GM19455 (cell line): Measurements from ENCODE around the gene NUP107.
A peak's percentile ranks its signal among the peaks of the same experiment; 100 is the strongest.

ENCODE experiments used
- ATAC-seq: cut with Tn5 transposase; IDR thresholded peaks from one replicate; pipeline ENCODE4 v1.9.1; 2021; ENCODE audit not compliant: unreplicated experiment

NUP107 gene

DNA sequence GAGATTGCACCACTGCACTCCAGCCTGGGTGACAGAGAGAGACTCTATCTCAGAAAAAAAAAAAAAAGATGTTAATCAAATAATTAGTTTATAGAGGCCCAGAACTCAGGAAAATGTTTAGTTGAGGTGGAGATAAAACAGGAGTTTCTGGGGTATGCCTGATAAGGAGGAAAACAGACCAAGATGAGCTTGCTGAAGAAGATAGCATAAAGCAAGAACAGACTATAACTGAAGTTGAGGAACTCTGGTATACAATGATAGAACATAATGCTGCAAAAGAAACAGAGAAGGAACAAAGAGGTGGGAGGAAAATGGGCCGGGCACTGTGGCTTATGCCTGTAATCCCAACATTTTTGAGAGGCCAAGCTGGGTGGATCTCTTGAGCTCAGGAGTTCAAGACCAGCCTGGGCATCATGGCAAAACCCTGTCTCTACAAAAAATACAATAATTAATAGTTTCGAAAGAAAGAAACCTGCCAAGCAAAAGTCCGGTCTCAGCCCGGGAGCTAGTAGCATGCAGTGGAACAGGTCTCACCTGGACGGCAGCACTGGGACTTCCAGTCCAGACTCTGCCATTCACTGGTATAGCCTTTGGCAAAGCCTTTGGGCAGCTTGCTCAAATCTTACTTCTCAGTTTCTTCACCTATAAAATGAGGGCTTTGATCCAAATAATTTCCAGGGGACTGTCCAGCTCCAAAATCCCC, 84.6 kb downstream of the NUP107 start:
- no peak for ATAC-seq

GRCh38 chr12:68772714-68773113, 85.9 kb downstream of the NUP107 start:
- no peak for ATAC-seq

DNA sequence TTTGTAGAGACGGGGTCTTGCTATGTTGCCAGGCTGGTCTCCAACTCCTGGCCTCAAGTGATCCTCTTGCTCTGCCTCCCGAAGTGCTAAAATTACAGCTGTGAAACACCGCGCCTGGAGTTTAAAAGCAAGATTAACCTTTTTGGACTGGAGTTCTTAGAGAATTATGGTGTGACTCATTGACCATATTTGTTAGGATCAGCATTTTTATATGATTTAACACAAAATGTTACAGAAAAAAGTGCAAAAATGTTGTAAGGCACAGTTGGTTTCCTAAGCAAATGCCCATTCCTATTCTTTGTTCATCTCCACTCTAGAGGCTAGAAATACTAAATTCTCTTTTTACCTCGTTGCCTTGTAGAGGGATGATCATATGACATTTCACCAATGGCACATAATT, 86.8 kb downstream of the NUP107 start:
- ATAC-seq, result no peak

DNA sequence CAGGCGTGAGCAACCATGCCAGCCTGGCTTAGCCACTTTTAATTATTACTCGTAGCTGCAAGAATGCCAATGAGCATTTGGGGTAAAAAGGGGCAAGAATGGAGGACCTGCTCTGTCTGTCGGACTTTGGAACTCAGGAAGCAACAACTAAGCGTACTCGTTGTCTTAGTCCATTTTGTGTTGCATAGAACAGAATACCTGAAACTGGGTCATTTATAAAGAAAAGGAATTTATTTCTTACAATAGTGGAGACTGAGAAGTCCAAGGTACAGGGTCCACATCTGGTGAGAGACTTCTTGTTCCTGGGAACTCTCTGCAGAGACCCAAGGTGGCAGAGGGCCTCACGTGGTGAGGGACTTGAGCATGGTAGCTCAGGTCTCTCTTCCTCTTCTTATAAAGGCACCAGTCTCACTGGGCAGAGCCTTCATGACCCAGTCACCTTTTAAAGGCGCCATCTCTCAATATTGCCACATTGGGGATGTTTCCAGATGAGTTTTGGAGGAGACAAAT, 88.4 kb downstream of the NUP107 start:
- no peak for ATAC-seq

- ATAC-seq, result no peak
Measured at GRCh38 chr12:68776976-68777610, 90.3 kb downstream of the NUP107 start.

- no peak for ATAC-seq
Measured at GRCh38 chr12:68779280-68779679, 92.5 kb downstream of the NUP107 start.

DNA sequence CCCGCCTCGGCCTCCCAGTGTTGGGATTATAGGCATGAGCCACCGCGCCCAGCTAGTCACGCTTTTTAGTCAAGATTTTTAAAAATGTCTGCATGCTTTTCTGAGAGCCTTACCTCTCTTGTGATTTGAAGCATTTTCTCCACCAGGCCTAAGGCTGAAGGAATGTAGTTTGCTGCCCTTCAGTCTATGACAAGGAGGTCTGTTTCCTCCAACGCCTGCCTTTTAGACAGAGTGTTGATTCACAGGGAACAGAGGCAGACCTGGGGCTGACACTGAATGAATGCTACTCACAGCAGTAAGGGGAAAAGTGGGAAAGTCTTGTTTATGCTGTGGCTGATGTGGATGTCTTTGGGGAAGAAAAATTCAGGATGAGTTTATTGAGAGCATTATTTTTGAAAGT, 94.0 kb downstream of the NUP107 start:
- no peak for ATAC-seq

DNA sequence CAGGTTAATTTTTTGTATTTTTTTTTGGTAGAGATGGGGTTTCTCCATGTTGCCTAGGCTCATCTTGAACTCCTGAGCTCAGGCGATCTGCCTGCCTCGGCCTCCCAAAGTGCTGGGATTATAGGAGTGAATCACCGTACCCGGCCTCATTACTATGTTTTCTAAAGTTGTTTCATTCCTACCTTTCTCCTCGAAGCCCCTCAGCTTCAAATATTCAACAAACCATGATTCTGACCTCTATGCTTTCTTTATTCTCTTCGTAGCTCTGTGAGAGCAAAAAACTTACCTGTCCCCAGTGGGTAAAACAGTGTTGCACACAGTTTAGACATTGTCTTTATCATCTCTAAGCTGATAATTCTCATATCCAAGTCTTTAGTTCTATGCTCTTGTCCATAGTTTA, 95.0 kb downstream of the NUP107 start:
- no peak for ATAC-seq

DNA sequence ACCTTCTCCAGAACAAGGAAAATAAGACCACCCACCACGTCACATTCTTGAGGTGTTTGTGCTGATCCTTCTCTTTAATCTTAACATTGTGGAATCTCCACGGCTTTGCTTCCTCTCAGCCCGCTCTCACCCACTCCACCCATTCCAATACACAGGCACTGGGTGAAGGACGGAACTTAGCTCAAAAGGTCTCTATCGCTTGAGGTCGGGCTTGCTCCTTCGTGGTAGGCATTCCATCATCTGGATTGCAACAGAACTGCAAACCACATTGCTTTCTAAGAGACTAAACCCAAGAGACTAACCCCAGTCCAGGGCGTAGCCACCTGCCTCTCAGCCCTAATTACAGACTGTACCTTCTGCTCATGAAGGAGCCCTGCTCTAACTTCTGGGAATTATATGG, 97.2 kb downstream of the NUP107 start:
- ATAC-seq, result no peak

DNA sequence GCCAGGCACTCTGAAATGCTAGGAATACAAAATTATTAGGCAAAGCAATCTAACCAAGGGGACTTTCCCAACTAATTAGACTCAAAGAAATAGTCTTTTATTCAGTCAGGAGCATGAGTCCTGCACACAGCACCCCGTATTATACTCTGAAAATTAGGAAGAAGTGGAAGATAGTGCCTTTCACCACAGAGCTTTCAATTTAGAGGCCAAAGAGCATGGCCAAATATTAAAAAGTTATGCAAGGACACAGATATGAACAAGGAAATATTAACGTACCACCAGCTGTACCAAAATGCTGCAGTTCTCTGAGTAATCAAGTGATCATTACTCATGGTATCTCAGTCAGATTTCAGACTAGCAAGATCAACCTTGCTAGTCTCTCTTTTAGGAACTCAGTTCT, 98.6 kb downstream of the NUP107 start:
- no peak for ATAC-seq

DNA sequence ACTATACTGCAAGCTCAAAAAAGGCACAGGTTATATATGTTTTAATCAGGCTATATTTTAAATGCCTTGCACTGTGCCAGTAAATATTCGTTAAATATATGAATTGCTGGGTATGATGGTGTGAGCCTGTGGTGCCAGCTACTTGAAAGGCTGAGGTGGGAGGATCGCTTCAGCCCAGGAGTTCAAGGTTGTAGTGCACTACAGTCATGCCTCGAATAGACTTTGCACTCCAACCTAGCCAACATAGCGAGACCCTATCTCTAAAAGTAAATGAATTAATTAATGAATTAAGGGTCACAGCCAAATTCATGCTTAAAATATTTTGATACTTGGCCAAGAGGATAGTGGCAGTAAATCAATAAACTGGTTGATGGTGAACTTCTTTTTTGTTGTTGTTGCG, 99.0 kb downstream of the NUP107 start:
- ATAC-seq, result no peak

GRCh38 chr12:68786929-68787328, 100.2 kb downstream of the NUP107 start:
- ATAC-seq, result no peak

- no peak for ATAC-seq
Measured at GRCh38 chr12:68788554-68789143, 101.9 kb downstream of the NUP107 start.

- no peak for ATAC-seq
Measured at GRCh38 chr12:68789144-68789878, 102.5 kb downstream of the NUP107 start.

DNA sequence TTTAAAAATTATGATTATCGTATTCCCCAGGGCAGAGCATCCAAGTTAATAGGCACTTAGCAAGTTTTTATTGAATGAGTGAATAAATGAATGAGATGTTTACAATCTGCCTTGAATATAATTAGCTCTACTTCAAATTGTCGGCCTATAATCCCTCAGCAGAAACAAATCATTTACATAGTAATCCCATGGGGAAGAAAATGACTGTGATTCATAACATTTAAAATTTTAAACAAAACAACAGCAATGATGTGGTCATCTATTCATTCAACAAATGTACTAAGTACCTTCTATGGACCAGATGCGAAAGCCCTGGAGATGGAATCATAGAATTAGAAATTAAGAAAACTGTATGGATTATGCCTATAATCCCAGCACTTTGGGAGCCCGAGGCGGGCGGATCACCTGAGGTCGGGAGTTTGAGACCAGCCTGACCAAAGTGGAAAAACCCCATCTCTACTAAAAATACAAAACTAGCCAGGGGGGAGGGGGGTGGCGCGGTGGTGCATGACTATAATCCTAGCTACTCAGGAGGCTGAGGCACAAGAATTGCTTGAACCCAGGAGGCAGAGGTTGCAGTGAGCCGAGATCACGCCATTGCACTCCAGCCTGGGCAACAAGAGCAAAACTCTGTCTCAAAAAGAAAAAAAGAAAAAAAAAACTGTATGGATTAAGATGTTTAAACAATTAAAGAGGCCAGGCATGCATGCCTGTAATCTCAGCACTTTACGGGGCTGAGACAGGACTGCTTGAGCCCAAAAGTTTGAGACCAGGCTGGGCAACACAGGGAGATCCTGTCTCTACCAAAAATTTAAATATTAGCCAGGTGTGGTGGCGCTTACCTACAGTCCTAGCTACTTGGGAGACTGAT, 103.5 kb downstream of the NUP107 start:
- no peak for ATAC-seq

DNA sequence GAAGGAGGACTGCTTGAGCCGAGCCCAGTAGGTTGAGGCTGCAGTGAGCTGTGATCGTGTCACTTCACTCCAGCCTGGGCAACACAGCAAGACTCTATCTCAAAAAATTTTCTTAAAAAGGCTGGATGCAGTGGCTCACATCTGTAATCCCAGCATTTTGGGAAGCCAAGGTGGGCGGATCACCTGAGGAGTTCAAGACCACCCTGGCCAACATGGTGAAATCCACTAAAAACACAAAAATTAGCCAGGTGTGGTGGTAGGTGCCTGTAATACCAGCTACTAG, 104.1 kb downstream of the NUP107 start:
- ATAC-seq, result no peak

DNA sequence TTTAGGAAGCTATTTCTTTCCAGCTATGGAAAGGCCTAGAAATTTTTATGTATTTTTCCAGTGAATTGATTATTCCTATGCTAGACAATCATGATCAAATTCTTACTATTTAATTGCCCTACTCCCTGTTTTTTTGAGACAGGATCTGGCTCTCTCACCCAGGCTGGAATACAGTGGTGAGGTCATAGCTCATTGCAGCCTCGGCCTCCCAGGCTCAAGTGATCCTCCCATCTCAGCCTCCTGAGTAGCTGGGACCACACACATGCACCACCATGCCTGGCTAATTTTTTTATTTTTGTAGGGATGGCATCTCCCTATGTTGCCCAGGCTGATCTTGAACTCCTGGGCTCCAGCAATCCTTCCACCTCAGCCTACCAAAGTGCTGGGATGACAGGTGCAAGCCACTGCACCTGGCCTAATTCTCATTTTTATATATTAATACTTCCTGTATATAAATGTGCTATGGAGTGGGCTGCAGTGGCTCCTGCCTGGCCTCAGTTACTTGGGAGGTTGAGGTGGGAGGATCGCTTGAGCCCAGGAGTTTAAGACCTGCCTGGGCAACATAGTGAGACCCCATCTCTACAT, 105.2 kb downstream of the NUP107 start:
- ATAC-seq, result no peak

- peak; percentile 77 for ATAC-seq
Measured at GRCh38 chr12:68792952-68793351, 106.2 kb downstream of the NUP107 start.

DNA sequence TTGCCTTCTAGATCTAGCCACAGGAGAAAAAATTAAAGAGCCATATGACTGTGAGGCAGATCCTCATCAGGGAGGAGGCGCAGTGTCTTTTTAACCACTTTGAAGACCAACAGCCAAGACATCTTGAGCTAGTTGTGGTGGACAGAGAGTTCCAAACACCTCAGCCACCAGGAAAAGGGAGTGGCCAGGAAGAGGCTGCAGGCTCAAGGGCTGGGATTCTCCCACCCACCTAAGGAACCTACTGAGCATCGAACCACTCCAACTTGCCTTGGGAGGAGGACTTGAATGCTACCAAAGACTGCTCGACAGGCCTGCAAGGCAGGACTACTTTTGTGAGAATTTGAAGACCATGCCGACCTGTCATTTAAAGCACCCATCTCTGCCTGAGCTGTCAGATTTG, 106.7 kb downstream of the NUP107 start:
- ATAC-seq, result no peak

- ATAC-seq, result no peak
Measured at GRCh38 chr12:68793975-68794652, 107.3 kb downstream of the NUP107 start.
